Measurements from ENCODE around the gene NMT2. TPM values are rescaled to one million over a fixed set of nuclear protein-coding genes. Genes with fewer than 3 reads are reported as not detected.
A peak's percentile ranks its signal among the peaks of the same experiment; 100 is the strongest.

The NMT2 gene
- total and polyA plus RNA-seq, 2 donors = 14.5 to 41.2 TPM

- Histone ChIP-seq H3K4me3 (ENCODE audit: low read depth, low read length) (no peak overlapping the region), H3K4me1 (ENCODE audit: insufficient read depth) (no peaks in the 10 kb centered on the region), H3K36me3 (ENCODE audit: insufficient read depth) (peaks cover 3% of the 10 kb centered on the region), H3K27ac (ENCODE audit: low read depth) (no peak overlapping the region)
- 88% methylated on average over 5 of the region's 5 CpGs for WGBS
- DNase-seq (ENCODE audit: extremely low spot score) = no peak
Measured at GRCh38 chr10:15116225-15116624, 52.3 kb downstream of the NMT2 start.

DNA sequence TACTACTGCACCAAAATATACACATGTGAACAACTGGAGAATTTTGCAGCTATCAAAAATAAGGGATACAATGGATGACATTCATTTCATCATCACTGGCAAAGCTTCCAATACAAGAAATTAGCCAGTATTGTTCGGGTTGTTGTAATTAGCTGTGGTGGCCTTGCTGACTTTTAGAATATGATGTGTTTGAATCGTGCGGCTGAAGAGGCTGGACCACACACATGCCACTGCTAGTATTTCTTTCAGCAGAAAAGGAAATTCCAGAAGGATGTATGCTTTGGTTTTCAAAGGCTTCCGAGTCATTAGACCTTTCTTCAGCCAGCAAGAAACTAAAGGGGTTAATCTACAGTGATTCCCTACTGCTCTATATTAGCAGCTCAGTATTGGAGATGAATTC is 54.7 kb downstream of the NMT2 start:
- H3K4me3 ChIP-seq (ENCODE audit: low read depth, low read length) = no peak overlapping the region
- DNase-seq (ENCODE audit: extremely low spot score) = no peak
- no peaks in the 10 kb centered on the region for H3K4me1 ChIP-seq (ENCODE audit: insufficient read depth)
- H3K36me3 ChIP-seq (ENCODE audit: insufficient read depth) = peaks cover 4% of the 10 kb centered on the region
- 88% methylated on average over 4 of the region's 4 CpGs for WGBS
- H3K27ac ChIP-seq (ENCODE audit: low read depth) = no peak overlapping the region

DNA sequence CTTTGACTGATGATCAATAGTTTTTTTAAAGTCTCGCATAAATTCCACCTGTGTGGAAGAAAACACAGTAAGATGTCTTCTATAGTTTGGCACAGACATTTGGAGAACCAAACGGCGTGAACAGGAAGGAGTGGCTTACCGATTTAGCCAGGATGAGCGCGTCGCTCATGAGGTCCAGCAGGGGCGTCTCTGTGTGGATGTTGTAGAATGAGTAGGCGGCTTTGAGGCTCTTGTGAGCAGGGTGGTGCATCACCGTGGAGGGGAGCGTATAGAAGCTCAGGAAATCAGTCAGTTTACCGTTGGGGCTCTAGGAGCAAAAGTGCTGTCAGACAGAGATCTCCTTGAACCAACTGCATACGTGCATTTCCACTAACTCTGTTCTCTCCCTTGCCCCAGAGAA is 55.8 kb downstream of the NMT2 start:
- H3K4me3 ChIP-seq (ENCODE audit: low read depth, low read length) = no peak overlapping the region
- DNase-seq (ENCODE audit: extremely low spot score) = no peak
- H3K4me1 ChIP-seq (ENCODE audit: insufficient read depth) = no peaks in the 10 kb centered on the region
- H3K27ac ChIP-seq (ENCODE audit: low read depth) = no peak overlapping the region
- H3K36me3 ChIP-seq (ENCODE audit: insufficient read depth) = peaks cover 4% of the 10 kb centered on the region
- whole genome bisulfite sequencing = 92% methylated on average over 13 of the region's 13 CpGs

- DNase-seq (ENCODE audit: extremely low spot score) = no peak
- Histone ChIP-seq H3K27ac (ENCODE audit: low read depth) (no peak overlapping the region), H3K36me3 (ENCODE audit: insufficient read depth) (peaks cover 6% of the 10 kb centered on the region), H3K4me3 (ENCODE audit: low read depth, low read length) (no peak overlapping the region), H3K4me1 (ENCODE audit: insufficient read depth) (no peaks in the 10 kb centered on the region)
- 54% methylated on average over 8 of the region's 8 CpGs for WGBS
Measured at GRCh38 chr10:15106352-15107013, 62.0 kb downstream of the NMT2 start.

DNA sequence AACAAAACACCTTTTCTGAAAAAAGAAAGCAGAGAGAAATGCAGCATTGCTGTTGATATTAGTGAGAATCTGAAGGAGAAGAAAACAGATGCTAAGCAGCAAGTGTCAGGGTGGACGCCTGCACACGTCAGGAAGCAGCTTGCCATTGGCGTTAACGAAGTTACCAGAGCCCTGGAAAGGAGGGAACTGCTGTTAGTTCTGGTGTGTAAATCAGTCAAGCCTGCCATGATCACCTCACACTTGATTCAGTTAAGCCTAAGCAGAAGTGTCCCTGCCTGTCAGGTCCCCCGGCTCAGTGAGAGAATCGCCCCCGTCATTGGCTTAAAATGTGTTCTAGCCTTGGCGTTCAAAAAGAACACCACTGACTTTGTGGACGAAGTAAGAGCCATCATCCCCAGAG is 65.0 kb downstream of the NMT2 start:
- peaks cover 6% of the 10 kb centered on the region for H3K36me3 ChIP-seq (ENCODE audit: insufficient read depth)
- no peak for DNase-seq (ENCODE audit: extremely low spot score)
- 84% methylated on average over 9 of the region's 9 CpGs for WGBS
- H3K4me1 ChIP-seq (ENCODE audit: insufficient read depth) = no peaks in the 10 kb centered on the region
- H3K4me3 ChIP-seq (ENCODE audit: low read depth, low read length) = no peak overlapping the region
- no peak overlapping the region for H3K27ac ChIP-seq (ENCODE audit: low read depth)

DNA sequence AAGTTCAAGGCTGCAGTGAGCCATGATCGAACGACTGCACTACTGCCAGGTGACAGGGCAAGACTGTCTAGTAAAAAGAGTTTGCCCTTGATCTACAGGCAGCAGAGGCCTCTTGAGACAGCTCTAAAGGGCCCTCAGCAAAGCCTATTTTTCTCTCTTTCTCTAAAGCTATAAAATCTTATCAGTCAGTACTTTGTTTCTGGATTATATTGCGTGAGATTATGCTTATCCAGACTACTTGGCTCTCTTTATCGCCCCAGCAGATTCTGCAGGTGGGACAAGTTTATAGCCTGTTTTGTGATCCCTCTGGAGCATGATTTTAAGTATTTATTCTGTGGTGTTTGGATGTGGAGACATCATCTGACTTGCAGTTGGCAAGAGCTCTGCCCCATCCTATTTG is 68.6 kb downstream of the NMT2 start:
- no peak for DNase-seq (ENCODE audit: extremely low spot score)
- no peaks in the 10 kb centered on the region for H3K4me1 ChIP-seq (ENCODE audit: insufficient read depth)
- H3K36me3 ChIP-seq (ENCODE audit: insufficient read depth) = peaks cover 5% of the 10 kb centered on the region
- no peak overlapping the region for H3K4me3 ChIP-seq (ENCODE audit: low read depth, low read length)
- 33% methylated on average over 4 of the region's 4 CpGs for WGBS
- H3K27ac ChIP-seq (ENCODE audit: low read depth) = no peak overlapping the region

- no peaks in the 10 kb centered on the region for H3K4me1 ChIP-seq (ENCODE audit: insufficient read depth)
- WGBS = under 1% methylated on average over 84 of the region's 84 CpGs
- H3K27ac ChIP-seq (ENCODE audit: low read depth) = peak within 1 kb of the TSS; percentile 96
- peak within 1 kb of the TSS; percentile 84 for H3K4me3 ChIP-seq (ENCODE audit: low read depth, low read length)
- peaks cover 2% of the 10 kb centered on the region for H3K36me3 ChIP-seq (ENCODE audit: insufficient read depth)
- DNase-seq (ENCODE audit: extremely low spot score) = peak; percentile 93
Measured at GRCh38 chr10:15097011-15097812, 71.3 kb downstream of the NMT2 start, which contains the start of gene RPP38. Gene RPP38, plus strand, starts transcription at chr10:15097355. Its CDS starts 5,960 bp downstream, at chr10:15103315.

DNA sequence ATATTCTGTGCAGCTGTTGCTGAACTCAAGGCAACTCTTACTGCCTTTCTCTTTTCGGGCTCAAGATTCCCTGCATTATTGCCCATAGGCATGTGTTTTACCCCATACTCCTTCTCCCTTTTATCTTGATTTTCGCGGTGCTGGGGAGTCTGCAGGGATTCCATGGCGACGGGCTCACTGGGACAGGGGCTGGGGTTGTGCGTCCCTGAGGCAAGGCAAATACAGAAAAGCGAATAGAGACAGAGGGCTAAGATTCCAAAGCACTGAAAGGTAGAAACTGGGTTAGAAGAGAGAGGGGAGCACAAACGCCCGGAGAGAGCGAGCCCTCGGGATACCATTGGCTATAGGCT is 71.9 kb downstream of the NMT2 start:
- H3K27ac ChIP-seq (ENCODE audit: low read depth) = no peak overlapping the region
- peaks cover 2% of the 10 kb centered on the region for H3K36me3 ChIP-seq (ENCODE audit: insufficient read depth)
- WGBS = under 1% methylated on average over 11 of the region's 11 CpGs
- no peaks in the 10 kb centered on the region for H3K4me1 ChIP-seq (ENCODE audit: insufficient read depth)
- H3K4me3 ChIP-seq (ENCODE audit: low read depth, low read length) = peak overlapping the region; percentile 84
- no peak for DNase-seq (ENCODE audit: extremely low spot score)

- H3K27ac ChIP-seq (ENCODE audit: low read depth) = no peak overlapping the region
- 90% methylated on average over 16 of the region's 16 CpGs for WGBS
- no peak overlapping the region for H3K4me3 ChIP-seq (ENCODE audit: low read depth, low read length)
- no peaks in the 10 kb centered on the region for H3K36me3 ChIP-seq (ENCODE audit: insufficient read depth)
- no peak for DNase-seq (ENCODE audit: extremely low spot score)
- peaks cover 3% of the 10 kb centered on the region for H3K4me1 ChIP-seq (ENCODE audit: insufficient read depth)
Measured at GRCh38 chr10:15092855-15093408, 75.6 kb downstream of the NMT2 start.

DNA sequence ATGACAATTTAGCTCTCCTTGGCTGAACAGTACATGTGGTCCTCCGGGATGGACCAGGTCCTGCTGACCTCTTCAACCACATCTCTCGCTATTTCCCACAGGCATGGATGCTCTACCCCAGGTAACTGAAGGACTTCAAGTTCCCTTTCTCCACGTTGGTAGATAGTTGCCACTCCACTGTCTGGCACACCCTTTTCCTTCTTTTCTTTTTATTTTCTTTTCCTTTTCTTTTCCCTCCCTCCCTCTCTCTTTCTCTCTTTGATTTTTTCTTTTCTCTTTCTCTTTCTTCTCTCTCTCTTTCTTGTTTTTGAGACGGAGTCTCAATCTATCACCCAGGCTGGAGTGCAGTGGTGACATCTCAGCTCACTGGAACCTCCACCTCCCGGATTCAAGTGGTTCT is 77.1 kb downstream of the NMT2 start:
- H3K36me3 ChIP-seq (ENCODE audit: insufficient read depth) = no peaks in the 10 kb centered on the region
- H3K4me3 ChIP-seq (ENCODE audit: low read depth, low read length) = no peak overlapping the region
- H3K27ac ChIP-seq (ENCODE audit: low read depth) = no peak overlapping the region
- no peak for DNase-seq (ENCODE audit: extremely low spot score)
- peaks cover 3% of the 10 kb centered on the region for H3K4me1 ChIP-seq (ENCODE audit: insufficient read depth)
- 87% methylated on average over 5 of the region's 5 CpGs for WGBS

DNA sequence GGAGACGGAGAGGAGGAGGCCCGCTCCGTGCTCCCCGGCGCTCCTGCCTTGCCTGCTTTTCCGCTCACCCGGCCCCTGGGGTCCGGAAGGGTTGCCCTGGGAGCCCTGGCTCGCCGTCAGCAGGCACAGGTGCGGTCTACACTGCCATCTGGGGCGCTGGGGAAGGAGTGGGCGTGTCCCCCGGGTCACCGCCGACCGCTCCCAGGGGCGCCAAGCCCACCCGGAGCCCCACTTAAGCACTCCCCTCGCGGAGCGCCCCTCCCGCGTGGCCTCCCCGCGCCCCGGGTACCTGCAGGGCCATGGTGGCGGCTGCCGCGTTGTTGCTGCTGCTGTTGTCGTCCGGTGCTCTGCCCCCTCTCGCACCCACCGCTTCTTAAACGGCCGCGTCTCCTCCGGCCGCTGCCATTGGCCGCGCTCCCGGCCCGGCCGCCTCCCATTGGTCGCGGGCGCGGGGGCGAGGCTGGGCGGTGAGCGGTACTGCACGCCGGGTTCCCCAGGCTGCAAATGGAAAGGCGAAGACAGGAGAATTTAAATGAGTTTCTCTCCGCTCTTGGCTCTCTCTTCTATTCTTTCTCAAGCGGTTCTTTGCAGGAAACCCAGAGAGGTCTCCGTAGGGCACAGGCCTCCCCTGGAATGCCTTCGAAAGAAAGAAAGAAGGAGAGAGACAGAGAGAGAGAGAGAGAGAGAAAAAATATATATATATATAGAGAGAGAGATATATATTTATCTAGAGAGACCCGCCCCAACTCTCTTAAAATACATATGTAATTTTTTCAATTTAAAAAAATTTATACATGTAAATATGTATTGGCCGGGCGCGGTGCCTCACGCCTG is 79.8 kb downstream of the NMT2 start, which contains the start of gene ACBD7:
TSS of gene ACBD7 (minus strand) at position 349 of the 834 bp plus-strand sequence. CDS start at position 301, 48 bp downstream.
- H3K4me1 ChIP-seq (ENCODE audit: insufficient read depth) = peaks cover 3% of the 10 kb centered on the region
- DNase-seq (ENCODE audit: extremely low spot score) = no peak
- 6% methylated on average over 63 of the region's 63 CpGs for WGBS
- H3K36me3 ChIP-seq (ENCODE audit: insufficient read depth) = no peaks in the 10 kb centered on the region
- peak within 1 kb of the TSS; percentile 52 for H3K4me3 ChIP-seq (ENCODE audit: low read depth, low read length)
- no peak within 1 kb of the TSS for H3K27ac ChIP-seq (ENCODE audit: low read depth)

GRCh38 chr10:15084502-15084922 is 84.0 kb downstream of the NMT2 start:
- DNase-seq (ENCODE audit: extremely low spot score) = peak; percentile 72
- H3K27ac ChIP-seq (ENCODE audit: low read depth) = no peak overlapping the region
- no peaks in the 10 kb centered on the region for H3K36me3 ChIP-seq (ENCODE audit: insufficient read depth)
- H3K4me1 ChIP-seq (ENCODE audit: insufficient read depth) = peaks cover 3% of the 10 kb centered on the region
- WGBS = 21% methylated on average over 7 of the region's 7 CpGs
- peak overlapping the region; percentile 24 for H3K4me3 ChIP-seq (ENCODE audit: low read depth, low read length)

Measured in urinary bladder (tissue), 4 donors.